GM12875 (cell line): ENCODE results near the gene STX1A.
A peak's percentile ranks its signal among the peaks of the same experiment; 100 is the strongest.

Source experiments
- H3K4me3 ChIP-seq: one replicate; pipeline ENCODE4 v1.5.1; 2011; ENCODE audit warnings: low read depth, low read length, control low read depth
- CTCF ChIP-seq: IDR thresholded peaks from 2 replicates; pipeline ENCODE4 v1.5.1; 2011; ENCODE audit warnings: low read depth, mild to moderate bottlenecking, control low read depth, inconsistent platforms, low read length, moderate library complexity, borderline replicate concordance; ENCODE audit not compliant: insufficient read depth

STX1A gene

GRCh38 chr7:73718905-73719805, at the start of gene STX1A:
STX1A (minus strand) TSS chr7:73719669; CDS start chr7:73719631, 38 bp downstream.
- peak within 1 kb of the TSS; percentile 79 for H3K4me3 ChIP-seq
- TF ChIP-seq CTCF, result no peak

- no peak overlapping the region for H3K4me3 ChIP-seq
Observed at GRCh38 chr7:73768641-73769480, 49.4 kb upstream of the STX1A start.

GRCh38 chr7:73766556-73767229, 47.2 kb upstream of the STX1A start:
- TF ChIP-seq CTCF, result no peak
- no peak overlapping the region for H3K4me3 ChIP-seq

More at GRCh38 chr7:73768641-73769480, 49.4 kb upstream of the STX1A start:
- TF ChIP-seq CTCF, result no peak

- no peak overlapping the region for H3K4me3 ChIP-seq
- TF ChIP-seq CTCF, result no peak
Observed at GRCh38 chr7:73762659-73762999, 43.2 kb upstream of the STX1A start.

GRCh38 chr7:73761854-73762658, 42.6 kb upstream of the STX1A start:
- no peak overlapping the region for H3K4me3 ChIP-seq
- TF ChIP-seq CTCF, result no peak

- TF ChIP-seq CTCF, result no peak
- no peak overlapping the region for H3K4me3 ChIP-seq
Observed at GRCh38 chr7:73758581-73759138, 39.2 kb upstream of the STX1A start.
